ENCODE measurements around the gene TNP2.

TNP2 gene

GRCh38 chr16:11258553-11259492 is 10.3 kb downstream of the TNP2 start:
- Histone ChIP-seq H3K9ac (ENCODE audit: low read length) (no peak overlapping the region), H3K4me3 (ENCODE audit: low read depth in 1 of 2, low read length in 2 of 2) (no peak overlapping the region), H3K9me3 (ENCODE audit: low read length) (no peaks in the 10 kb centered on the region), H3K36me3 (ENCODE audit: insufficient read depth, low read length) (no peaks in the 10 kb centered on the region), H3K27ac (ENCODE audit: low read depth, low read length) (no peak overlapping the region), H3K27me3 (ENCODE audit: control insufficient read depth in 1 of 2, insufficient read depth in 2 of 2, low read length in 2 of 2) (no peaks in the 10 kb centered on the region), H3K4me1 (ENCODE audit: insufficient read depth, low read length) (peaks cover 11% of the 10 kb centered on the region)

- peak overlapping the region; percentile 68 for H3K9ac ChIP-seq (ENCODE audit: low read length)
- peak overlapping the region; percentile 48 to 79 for H3K4me3 ChIP-seq (ENCODE audit: low read depth in 1 of 2, low read length in 2 of 2)
- H3K4me1 ChIP-seq (ENCODE audit: insufficient read depth, low read length): peaks cover 21% of the 10 kb centered on the region
- no peaks in the 10 kb centered on the region for H3K9me3 ChIP-seq (ENCODE audit: low read length)
- no peaks in the 10 kb centered on the region for H3K36me3 ChIP-seq (ENCODE audit: insufficient read depth, low read length)
- H3K27ac ChIP-seq (ENCODE audit: low read depth, low read length): peak overlapping the region; percentile 75
- H3K27me3 ChIP-seq (ENCODE audit: control insufficient read depth in 1 of 2, insufficient read depth in 2 of 2, low read length in 2 of 2): no peaks in the 10 kb centered on the region
Observed at GRCh38 chr16:11257131-11257938, 11.8 kb downstream of the TNP2 start.

GRCh38 chr16:11256661-11257130 is 12.4 kb downstream of the TNP2 start:
- Histone ChIP-seq H3K27me3 (ENCODE audit: control insufficient read depth in 1 of 2, insufficient read depth in 2 of 2, low read length in 2 of 2) (no peaks in the 10 kb centered on the region), H3K9ac (ENCODE audit: low read length) (peak overlapping the region; percentile 68), H3K4me1 (ENCODE audit: insufficient read depth, low read length) (peaks cover 21% of the 10 kb centered on the region), H3K4me3 (ENCODE audit: low read depth in 1 of 2, low read length in 2 of 2) (peak overlapping the region; percentile 48 to 79), H3K9me3 (ENCODE audit: low read length) (no peaks in the 10 kb centered on the region), H3K36me3 (ENCODE audit: insufficient read depth, low read length) (no peaks in the 10 kb centered on the region), H3K27ac (ENCODE audit: low read depth, low read length) (peak overlapping the region; percentile 75)

- Histone ChIP-seq H3K9me3 (ENCODE audit: low read length) (no peaks in the 10 kb centered on the region), H3K9ac (ENCODE audit: low read length) (peak within 1 kb of the TSS; percentile 68), H3K36me3 (ENCODE audit: insufficient read depth, low read length) (no peaks in the 10 kb centered on the region), H3K4me3 (ENCODE audit: low read depth in 1 of 2, low read length in 2 of 2) (peak within 1 kb of the TSS; percentile 79 to 83), H3K27ac (ENCODE audit: low read depth, low read length) (peak within 1 kb of the TSS; percentile 75), H3K27me3 (ENCODE audit: control insufficient read depth in 1 of 2, insufficient read depth in 2 of 2, low read length in 2 of 2) (no peaks in the 10 kb centered on the region), H3K4me1 (ENCODE audit: insufficient read depth, low read length) (peaks cover 21% of the 10 kb centered on the region)
Observed at GRCh38 chr16:11255737-11256660, 13.1 kb downstream of the TNP2 start, which contains the start of gene SOCS1. Gene SOCS1 (minus strand): TSS chr16:11256204. CDS start chr16:11255478, 726 bp downstream.

GRCh38 chr16:11254913-11255736 is 14.0 kb downstream of the TNP2 start:
- H3K4me3 ChIP-seq (ENCODE audit: low read depth in 1 of 2, low read length in 2 of 2): peak overlapping the region; percentile 65 to 83
- H3K36me3 ChIP-seq (ENCODE audit: insufficient read depth, low read length): no peaks in the 10 kb centered on the region
- H3K4me1 ChIP-seq (ENCODE audit: insufficient read depth, low read length): peaks cover 21% of the 10 kb centered on the region
- no peaks in the 10 kb centered on the region for H3K27me3 ChIP-seq (ENCODE audit: control insufficient read depth in 1 of 2, insufficient read depth in 2 of 2, low read length in 2 of 2)
- H3K27ac ChIP-seq (ENCODE audit: low read depth, low read length): peak overlapping the region; percentile 69
- no peak overlapping the region for H3K9ac ChIP-seq (ENCODE audit: low read length)
- H3K9me3 ChIP-seq (ENCODE audit: low read length): no peaks in the 10 kb centered on the region

- no peak overlapping the region for H3K9ac ChIP-seq (ENCODE audit: low read length)
- no peaks in the 10 kb centered on the region for H3K36me3 ChIP-seq (ENCODE audit: insufficient read depth, low read length)
- peak overlapping the region; percentile 69 for H3K27ac ChIP-seq (ENCODE audit: low read depth, low read length)
- peak overlapping the region; percentile 65 to 83 for H3K4me3 ChIP-seq (ENCODE audit: low read depth in 1 of 2, low read length in 2 of 2)
- H3K27me3 ChIP-seq (ENCODE audit: control insufficient read depth in 1 of 2, insufficient read depth in 2 of 2, low read length in 2 of 2): no peaks in the 10 kb centered on the region
- H3K9me3 ChIP-seq (ENCODE audit: low read length): no peaks in the 10 kb centered on the region
- H3K4me1 ChIP-seq (ENCODE audit: insufficient read depth, low read length): peaks cover 21% of the 10 kb centered on the region
Observed at GRCh38 chr16:11253995-11254912, 14.9 kb downstream of the TNP2 start.

- Histone ChIP-seq H3K36me3 (ENCODE audit: insufficient read depth, low read length) (no peaks in the 10 kb centered on the region), H3K4me3 (ENCODE audit: low read depth in 1 of 2, low read length in 2 of 2) (no peak overlapping the region), H3K4me1 (ENCODE audit: insufficient read depth, low read length) (peaks cover 21% of the 10 kb centered on the region), H3K9me3 (ENCODE audit: low read length) (no peaks in the 10 kb centered on the region), H3K27me3 (ENCODE audit: control insufficient read depth in 1 of 2, insufficient read depth in 2 of 2, low read length in 2 of 2) (no peaks in the 10 kb centered on the region), H3K27ac (ENCODE audit: low read depth, low read length) (no peak overlapping the region), H3K9ac (ENCODE audit: low read length) (no peak overlapping the region)
Observed at GRCh38 chr16:11253009-11253994, 15.8 kb downstream of the TNP2 start.

- Histone ChIP-seq H3K4me1 (ENCODE audit: insufficient read depth, low read length) (peaks cover 21% of the 10 kb centered on the region), H3K27ac (ENCODE audit: low read depth, low read length) (no peak overlapping the region), H3K9ac (ENCODE audit: low read length) (no peak overlapping the region), H3K27me3 (ENCODE audit: control insufficient read depth in 1 of 2, insufficient read depth in 2 of 2, low read length in 2 of 2) (no peaks in the 10 kb centered on the region), H3K36me3 (ENCODE audit: insufficient read depth, low read length) (no peaks in the 10 kb centered on the region), H3K9me3 (ENCODE audit: low read length) (no peaks in the 10 kb centered on the region), H3K4me3 (ENCODE audit: low read depth in 1 of 2, low read length in 2 of 2) (no peak overlapping the region)
Observed at GRCh38 chr16:11252482-11252931, 16.6 kb downstream of the TNP2 start.
